Measurements from ENCODE around the gene MYL5. TPM values are rescaled to one million over a fixed set of nuclear protein-coding genes. Genes with fewer than 3 reads are reported as not detected.
A peak's percentile ranks its signal among the peaks of the same experiment; 100 is the strongest.
"Not testable (repeated sequence)": the region's sequence is repeated elsewhere in the genome, so short reads cannot be mapped to it uniquely, and the experiment has no call there.

Gene MYL5
- polyA plus RNA-seq, 1 donor, result 1,006 TPM

GRCh38 chr4:687048-687970, 13.0 kb downstream of the MYL5 start:
- DNase-seq, result no peak

GRCh38 chr4:687971-688853, 13.9 kb downstream of the MYL5 start:
- DNase-seq, result no peak

- no peak for DNase-seq
Observed at GRCh38 chr4:688854-689681, 14.7 kb downstream of the MYL5 start, which contains the start of gene SLC49A3. SLC49A3 (minus strand) TSS chr4:689151; CDS start chr4:689127, 24 bp downstream.

GRCh38 chr4:689723-690122, 15.4 kb downstream of the MYL5 start:
- no peak for DNase-seq

- DNase-seq, result no peak
Observed at GRCh38 chr4:692771-693554, 18.6 kb downstream of the MYL5 start.

GRCh38 chr4:694341-694940, 20.1 kb downstream of the MYL5 start:
- not testable (repeated sequence) for DNase-seq

GRCh38 chr4:699816-700580, 25.7 kb downstream of the MYL5 start:
- no peak for DNase-seq

- no peak for DNase-seq
Observed at GRCh38 chr4:700587-701264, 26.4 kb downstream of the MYL5 start.

GRCh38 chr4:702618-703048, 28.3 kb downstream of the MYL5 start:
- no peak for DNase-seq

GRCh38 chr4:703336-704197, 29.2 kb downstream of the MYL5 start:
- DNase-seq, result no peak

GRCh38 chr4:704198-704891, 30.0 kb downstream of the MYL5 start:
- DNase-seq, result no peak

- no peak for DNase-seq
Observed at GRCh38 chr4:704971-705277, 30.6 kb downstream of the MYL5 start.

- DNase-seq, result peak; percentile 94
Observed at GRCh38 chr4:705278-706082, 31.1 kb downstream of the MYL5 start, which contains the start of gene PCGF3. PCGF3 (plus strand) TSS chr4:705832; CDS start chr4:733681, 27,849 bp downstream.

GRCh38 chr4:706083-706633, 31.8 kb downstream of the MYL5 start:
- DNase-seq, result not testable (repeated sequence)

- DNase-seq, result no peak
Observed at GRCh38 chr4:706834-707598, 32.7 kb downstream of the MYL5 start.
